Mesendoderm (in vitro differentiated cells): Measurements from ENCODE around the gene NUP188.
"Not testable (repeated sequence)": the region's sequence is repeated elsewhere in the genome, so short reads cannot be mapped to it uniquely, and the experiment has no call there.

ENCODE experiments used
- DNase-seq: peaks from one replicate; pipeline ENCODE4 v3.0.0; 2013
- H2AK5ac ChIP-seq: 2 replicates; pipeline ENCODE4 v1.6.1; 2013; ENCODE audit warnings: low read length, inconsistent platforms
- H2BK120ac ChIP-seq: 2 replicates; pipeline ENCODE4 v1.6.1; 2013; ENCODE audit warnings: low read depth, mild to moderate bottlenecking, low read length, moderate library complexity, mixed read lengths
- H2BK15ac ChIP-seq: replicated peaks from 2 replicates; pipeline ENCODE4 v1.6.1; 2013; ENCODE audit warnings: low read depth, mild to moderate bottlenecking, moderate library complexity
- H2BK5ac ChIP-seq: 2 replicates; pipeline ENCODE4 v1.6.1; 2013; ENCODE audit warnings: low read length, inconsistent platforms
- H3K18ac ChIP-seq: 2 replicates; pipeline ENCODE4 v1.6.1; 2013; ENCODE audit warnings: mild to moderate bottlenecking, low read length, mixed read lengths
- H3K23ac ChIP-seq: one replicate; pipeline ENCODE4 v1.6.1; 2013; ENCODE audit warnings: low read length
- H3K27ac ChIP-seq: 2 replicates; pipeline ENCODE4 v1.5.1; 2013; ENCODE audit warnings: low read depth, mild to moderate bottlenecking, inconsistent platforms, low read length, moderate library complexity
- H3K27me3 ChIP-seq: 2 replicates; pipeline ENCODE4 v1.6.1; 2013; ENCODE audit warnings: low read length, control low read depth, mild to moderate bottlenecking, inconsistent platforms; ENCODE audit not compliant: insufficient read depth, poor library complexity
- H3K36me3 ChIP-seq: 2 replicates; pipeline ENCODE4 v1.6.1; 2013; ENCODE audit warnings: low read length, inconsistent platforms; ENCODE audit not compliant: control insufficient read depth, insufficient read depth
- H3K4ac ChIP-seq: one replicate; pipeline ENCODE4 v1.6.1; 2013; ENCODE audit warnings: low read depth, mild to moderate bottlenecking, low read length, moderate library complexity
- H3K4me1 ChIP-seq: 2 replicates; pipeline ENCODE4 v1.6.1; 2013; ENCODE audit warnings: low read depth, low read length, inconsistent platforms; ENCODE audit not compliant: control insufficient read depth
- H3K4me2 ChIP-seq: 2 replicates; pipeline ENCODE4 v1.6.1; 2013; ENCODE audit warnings: low read length
- H3K4me3 ChIP-seq: 2 replicates; pipeline ENCODE4 v1.5.1; 2013; ENCODE audit warnings: mild to moderate bottlenecking, low read length
- H3K56ac ChIP-seq: one replicate; pipeline ENCODE4 v1.6.1; 2013; ENCODE audit warnings: low read length
- H3K79me1 ChIP-seq: 2 replicates; pipeline ENCODE4 v1.6.1; 2013; ENCODE audit warnings: low read length, inconsistent platforms
- H3K79me2 ChIP-seq: 2 replicates; pipeline ENCODE4 v1.6.1; 2013; ENCODE audit warnings: mild to moderate bottlenecking, low read length; ENCODE audit not compliant: control insufficient read depth, insufficient read depth
- H3K9ac ChIP-seq: 2 replicates; pipeline ENCODE4 v1.6.1; 2013; ENCODE audit warnings: low read length, inconsistent platforms
- H4K5ac ChIP-seq: one replicate; pipeline ENCODE4 v1.6.1; 2013; ENCODE audit warnings: low read length
- H4K8ac ChIP-seq: one replicate; pipeline ENCODE4 v1.6.1; 2013; ENCODE audit warnings: low read depth, mild to moderate bottlenecking, control low read depth, low read length, moderate library complexity
- WGBS: extraction: QIAGEN DNeasy Blood & Tissue Kit; methylation state at CpG from one replicate; pipeline ENCODE4 v1.1.7; 2013; ENCODE audit warnings: low lambda C conversion rate, missing lambda C conversion rate; ENCODE audit not compliant: insufficient coverage; ENCODE audit errors: extremely low coverage; 5-methylcytosine and 5-hydroxymethylcytosine counted together

Gene NUP188

GRCh38 chr9:129004173-129004572 lies 56.7 kb downstream of the NUP188 start:
- H3K56ac ChIP-seq, H3K18ac ChIP-seq, H4K8ac ChIP-seq, H3K4me3 ChIP-seq, H2BK120ac ChIP-seq, H3K79me2 ChIP-seq, H3K27ac ChIP-seq, H2BK5ac ChIP-seq, DNase-seq, H3K4me2 ChIP-seq, H3K27me3 ChIP-seq, H3K4ac ChIP-seq, H4K5ac ChIP-seq, H3K9ac ChIP-seq, H2AK5ac ChIP-seq, H3K79me1 ChIP-seq, H2BK15ac ChIP-seq, H3K23ac ChIP-seq, H3K4me1 ChIP-seq: not testable (repeated sequence)
- WGBS = no CpG with 5 or more reads among the region's 6 CpGs
- peaks cover 36% of the 10 kb centered on the region for H3K36me3 ChIP-seq

- no peaks in the 10 kb centered on the region for H3K27me3 ChIP-seq
- no peak overlapping the region for H4K5ac ChIP-seq
- H3K23ac ChIP-seq = no peak overlapping the region
- no peak overlapping the region for H3K56ac ChIP-seq
- WGBS = no CpG with 5 or more reads among the region's 10 CpGs
- DNase-seq = no peak
- no peaks in the 10 kb centered on the region for H3K79me2 ChIP-seq
- H2BK120ac ChIP-seq = no peak overlapping the region
- no peak overlapping the region for H2BK15ac ChIP-seq
- no peak overlapping the region for H3K27ac ChIP-seq
- no peak overlapping the region for H3K4me3 ChIP-seq
- peaks cover 29% of the 10 kb centered on the region for H3K36me3 ChIP-seq
- no peak overlapping the region for H4K8ac ChIP-seq
- no peak overlapping the region for H3K18ac ChIP-seq
- H2AK5ac ChIP-seq = no peak overlapping the region
- H2BK5ac ChIP-seq = no peak overlapping the region
- no peaks in the 10 kb centered on the region for H3K4me1 ChIP-seq
- no peak overlapping the region for H3K4ac ChIP-seq
- H3K4me2 ChIP-seq = no peak overlapping the region
- H3K9ac ChIP-seq = no peak overlapping the region
- H3K79me1 ChIP-seq = no peaks in the 10 kb centered on the region
Observed at GRCh38 chr9:129005336-129005997, 58.0 kb downstream of the NUP188 start.

GRCh38 chr9:129006328-129007034 lies 59.0 kb downstream of the NUP188 start:
- Histone ChIP-seq H2BK15ac (no peak overlapping the region), H3K36me3 (peaks cover 29% of the 10 kb centered on the region), H3K9ac (no peak overlapping the region), H3K79me1 (no peaks in the 10 kb centered on the region), H3K27ac (no peak overlapping the region), H2AK5ac (no peak overlapping the region), H3K56ac (no peak overlapping the region), H3K18ac (no peak overlapping the region), H3K4ac (no peak overlapping the region), H3K79me2 (no peaks in the 10 kb centered on the region), H3K4me1 (no peaks in the 10 kb centered on the region), H2BK120ac (no peak overlapping the region), H2BK5ac (no peak overlapping the region), H3K4me2 (no peak overlapping the region), H4K8ac (no peak overlapping the region), H3K4me3 (no peak overlapping the region), H4K5ac (no peak overlapping the region), H3K27me3 (no peaks in the 10 kb centered on the region), H3K23ac (no peak overlapping the region)
- WGBS = no CpG with 5 or more reads among the region's 21 CpGs
- DNase-seq = peak; percentile 86

GRCh38 chr9:129007035-129007765 lies 59.7 kb downstream of the NUP188 start:
- WGBS = no CpG with 5 or more reads among the region's 14 CpGs
- Histone ChIP-seq H2BK120ac (no peak overlapping the region), H3K27me3 (no peaks in the 10 kb centered on the region), H3K27ac (no peak overlapping the region), H3K4me2 (no peak overlapping the region), H3K56ac (no peak overlapping the region), H3K23ac (no peak overlapping the region), H2BK5ac (no peak overlapping the region), H3K4me1 (no peaks in the 10 kb centered on the region), H4K8ac (no peak overlapping the region), H4K5ac (no peak overlapping the region), H3K36me3 (peaks cover 23% of the 10 kb centered on the region), H3K79me2 (no peaks in the 10 kb centered on the region), H3K18ac (no peak overlapping the region), H2BK15ac (no peak overlapping the region), H3K4ac (no peak overlapping the region), H3K9ac (no peak overlapping the region), H3K79me1 (no peaks in the 10 kb centered on the region), H3K4me3 (no peak overlapping the region), H2AK5ac (no peak overlapping the region)
- DNase-seq = no peak

- no peak overlapping the region for H2BK120ac ChIP-seq
- no peak overlapping the region for H3K23ac ChIP-seq
- H3K4me2 ChIP-seq = no peak overlapping the region
- no peak overlapping the region for H3K27ac ChIP-seq
- WGBS = no CpG with 5 or more reads among the region's 18 CpGs
- no peaks in the 10 kb centered on the region for H3K4me1 ChIP-seq
- H3K79me1 ChIP-seq = no peaks in the 10 kb centered on the region
- no peak overlapping the region for H4K5ac ChIP-seq
- no peak overlapping the region for H2BK5ac ChIP-seq
- no peak overlapping the region for H4K8ac ChIP-seq
- H3K36me3 ChIP-seq = peaks cover 18% of the 10 kb centered on the region
- H2BK15ac ChIP-seq = no peak overlapping the region
- no peak overlapping the region for H2AK5ac ChIP-seq
- H3K27me3 ChIP-seq = no peaks in the 10 kb centered on the region
- DNase-seq = no peak
- H3K4ac ChIP-seq = no peak overlapping the region
- no peak overlapping the region for H3K56ac ChIP-seq
- no peaks in the 10 kb centered on the region for H3K79me2 ChIP-seq
- H3K4me3 ChIP-seq = no peak overlapping the region
- no peak overlapping the region for H3K18ac ChIP-seq
- no peak overlapping the region for H3K9ac ChIP-seq
Observed at GRCh38 chr9:129007766-129008468, 60.4 kb downstream of the NUP188 start.
